ENCODE measurements around the gene NPTN.

DNA sequence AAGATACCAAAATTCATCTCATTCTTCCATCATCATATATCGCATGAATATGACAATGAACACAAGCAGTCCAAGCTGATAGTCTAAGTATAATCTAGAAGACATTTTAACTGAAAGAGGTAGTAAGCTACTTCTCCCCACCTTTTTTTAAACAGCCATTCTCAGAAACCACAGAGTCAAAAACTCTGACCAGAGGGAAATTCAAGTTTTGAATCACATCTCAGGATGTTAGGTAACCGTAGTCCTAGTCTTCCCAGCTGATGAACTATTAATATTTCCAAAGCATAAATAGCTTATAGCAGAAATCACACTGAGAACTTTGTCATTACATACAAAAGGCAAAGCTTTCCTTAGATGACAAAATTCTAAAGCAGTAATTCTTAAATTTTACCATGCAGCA lies 25.8 kb downstream of the NPTN start:
- TF ChIP-seq CTCF (conservative IDR thresholded peaks at IDR 0.05 in 1 of 2, IDR thresholded peaks at IDR 0.05 in 1 of 2; ENCODE audit: low read depth in 1 of 2, low read length in 2 of 2) = no peak
- TF ChIP-seq EZH2 (IDR thresholded peaks at IDR 0.05; ENCODE audit: low read length, missing control alignments) = no peak
